Mucosa of rectum (tissue), 2 donors: ENCODE data around the gene GASK1A.

Experiments used
- H3K27ac ChIP-seq, 2 donors: one replicate each; pipeline ENCODE4 v1.7.0; 2013; ENCODE audit warnings: inconsistent platforms in 2 of 2, low read depth in 2 of 2, low read length in 2 of 2
- H3K27me3 ChIP-seq, 2 donors: one replicate each; pipeline ENCODE4 v1.7.0; 2013; ENCODE audit warnings: low read length in 2 of 2; ENCODE audit not compliant: control insufficient read depth in 2 of 2, insufficient read depth in 2 of 2
- H3K36me3 ChIP-seq, 2 donors: one replicate each; pipeline ENCODE4 v1.7.0; 2013; ENCODE audit warnings: low read length in 2 of 2; ENCODE audit not compliant: control insufficient read depth in 2 of 2, insufficient read depth in 2 of 2
- H3K4me1 ChIP-seq, 2 donors: one replicate each; pipeline ENCODE4 v1.7.0; 2013; ENCODE audit warnings: low read length in 2 of 2, mild to moderate bottlenecking in 1 of 2; ENCODE audit not compliant: control insufficient read depth in 2 of 2, insufficient read depth in 2 of 2
- H3K4me3 ChIP-seq, 2 donors: one replicate each; pipeline ENCODE4 v1.7.0; 2013; ENCODE audit warnings: low read length in 2 of 2
- H3K9ac ChIP-seq, 2 donors: one replicate each; pipeline ENCODE4 v1.7.0; 2013; ENCODE audit warnings: low read length in 2 of 2, low read depth in 1 of 2, mild to moderate bottlenecking in 1 of 2
- H3K9me3 ChIP-seq, 2 donors: one replicate each; pipeline ENCODE4 v1.7.0; 2013; ENCODE audit warnings: low read length in 2 of 2; ENCODE audit not compliant: control insufficient read depth in 2 of 2
- donor health status: healthy.
- donor health status: Normal muscosa, but diverticular disease.

The GASK1A gene

DNA sequence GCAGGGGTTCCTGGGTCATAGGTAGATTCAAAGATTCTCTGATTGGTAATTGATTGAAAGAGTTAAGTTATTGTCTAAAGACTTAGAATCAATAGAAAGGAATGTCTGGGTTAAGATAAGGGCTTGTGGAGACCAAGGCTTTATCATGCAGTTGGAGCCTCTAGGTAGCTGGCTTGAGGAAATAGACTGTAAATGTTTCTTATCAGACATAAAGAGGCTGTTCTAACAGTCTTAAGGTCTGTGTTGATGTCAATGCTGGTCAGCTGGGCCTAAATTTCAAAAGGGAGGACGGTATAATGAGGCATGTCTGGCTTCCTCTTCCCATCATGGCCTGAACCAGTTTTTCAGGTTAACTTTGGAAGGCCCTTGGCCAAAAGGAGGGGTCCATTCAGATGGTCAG, 48.9 kb downstream of the GASK1A start:
- no peaks in the 10 kb centered on the region for H3K9me3 ChIP-seq
- H3K4me1 ChIP-seq: peaks cover 0 to 4% of the 10 kb centered on the region in 2 donors
- no peaks in the 10 kb centered on the region for H3K36me3 ChIP-seq
- no peak overlapping the region for H3K4me3 ChIP-seq
- H3K27me3 ChIP-seq: no peaks in the 10 kb centered on the region
- no peak overlapping the region for H3K9ac ChIP-seq
- no peak overlapping the region for H3K27ac ChIP-seq

DNA sequence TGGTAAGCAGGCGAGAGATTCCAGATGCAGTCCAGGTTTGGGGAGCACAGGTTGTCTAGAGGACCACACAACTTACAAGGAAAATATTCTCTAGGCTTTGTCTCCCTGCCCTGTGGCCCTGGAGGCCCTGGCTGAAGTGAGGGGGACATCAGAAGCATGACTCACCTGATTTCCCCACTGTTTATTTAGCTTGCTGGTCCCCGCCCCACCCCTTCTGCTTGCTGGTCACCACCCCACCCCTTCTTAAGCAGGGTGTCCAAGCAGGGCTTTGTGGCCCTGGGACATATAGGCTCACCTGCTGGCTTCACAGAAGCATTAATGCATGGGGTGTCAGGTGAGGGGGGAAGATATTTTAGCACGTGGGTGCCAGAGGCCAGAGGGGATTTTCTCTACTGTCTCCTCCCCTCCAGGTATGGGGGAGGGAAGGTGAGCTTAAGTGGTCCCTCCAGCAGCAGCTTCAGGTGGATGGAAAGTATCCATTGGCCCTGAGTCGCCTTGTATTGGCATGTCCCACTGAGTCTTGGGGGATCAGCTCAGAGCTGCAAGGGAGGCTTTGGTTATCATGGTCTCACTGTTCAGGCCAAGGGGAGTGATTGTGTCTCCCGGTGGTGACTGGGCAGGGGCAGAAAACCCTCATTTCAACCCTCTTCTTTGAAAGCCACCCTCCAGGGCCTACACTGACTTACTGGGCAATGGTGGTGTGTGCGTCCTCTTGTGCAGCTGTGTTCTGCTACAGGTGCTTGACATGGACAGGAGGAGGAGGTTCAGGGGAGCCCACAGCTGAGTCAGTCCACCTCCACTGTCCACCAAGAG, 49.8 kb downstream of the GASK1A start:
- no peak overlapping the region for H3K4me3 ChIP-seq
- no peak overlapping the region for H3K9ac ChIP-seq
- peaks cover 0 to 4% of the 10 kb centered on the region in 2 donors for H3K4me1 ChIP-seq
- H3K9me3 ChIP-seq: no peaks in the 10 kb centered on the region
- H3K27me3 ChIP-seq: no peaks in the 10 kb centered on the region
- no peak overlapping the region for H3K27ac ChIP-seq
- no peaks in the 10 kb centered on the region for H3K36me3 ChIP-seq

DNA sequence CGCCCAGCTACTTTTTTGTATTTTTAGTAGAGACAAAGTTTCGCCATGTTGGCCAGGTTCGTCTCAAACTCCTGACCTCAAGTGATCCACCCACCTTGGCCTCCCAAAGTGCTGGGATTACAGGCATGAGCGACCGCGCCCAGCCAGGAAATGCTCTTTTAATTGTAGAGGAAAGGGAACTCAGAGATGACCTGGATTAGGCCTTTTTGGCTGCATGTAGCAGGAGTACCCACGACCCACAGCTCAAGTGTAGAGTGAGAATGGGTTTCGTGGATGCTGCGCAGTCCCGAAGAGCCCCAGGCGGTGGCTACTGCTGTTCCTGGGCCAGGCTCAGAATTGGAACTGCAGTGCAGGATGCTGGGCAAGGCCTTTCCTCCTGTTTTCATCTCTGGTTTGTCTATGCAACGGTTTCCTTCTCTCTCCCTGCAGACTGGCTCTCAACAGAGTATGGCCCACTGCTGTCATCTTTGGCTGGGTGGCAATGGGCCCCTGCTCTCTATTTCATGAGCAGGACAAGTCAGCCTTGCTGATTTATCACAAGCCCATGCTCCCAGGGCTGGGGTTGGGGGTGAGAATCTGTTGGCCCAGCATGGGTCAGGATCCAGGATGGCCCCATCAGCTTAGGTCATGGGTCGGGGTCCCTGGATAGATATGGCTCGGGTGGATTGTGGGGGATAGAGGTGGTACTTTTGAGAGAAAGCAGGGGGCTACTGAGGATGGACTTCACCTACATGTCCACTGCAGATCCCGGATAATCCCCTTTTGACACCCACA, 51.2 kb downstream of the GASK1A start:
- H3K9me3 ChIP-seq: no peaks in the 10 kb centered on the region
- no peaks in the 10 kb centered on the region for H3K36me3 ChIP-seq
- no peak overlapping the region for H3K9ac ChIP-seq
- H3K4me1 ChIP-seq: peaks cover 0 to 4% of the 10 kb centered on the region in 2 donors
- no peak overlapping the region for H3K4me3 ChIP-seq
- H3K27ac ChIP-seq: no peak overlapping the region
- H3K27me3 ChIP-seq: no peaks in the 10 kb centered on the region

DNA sequence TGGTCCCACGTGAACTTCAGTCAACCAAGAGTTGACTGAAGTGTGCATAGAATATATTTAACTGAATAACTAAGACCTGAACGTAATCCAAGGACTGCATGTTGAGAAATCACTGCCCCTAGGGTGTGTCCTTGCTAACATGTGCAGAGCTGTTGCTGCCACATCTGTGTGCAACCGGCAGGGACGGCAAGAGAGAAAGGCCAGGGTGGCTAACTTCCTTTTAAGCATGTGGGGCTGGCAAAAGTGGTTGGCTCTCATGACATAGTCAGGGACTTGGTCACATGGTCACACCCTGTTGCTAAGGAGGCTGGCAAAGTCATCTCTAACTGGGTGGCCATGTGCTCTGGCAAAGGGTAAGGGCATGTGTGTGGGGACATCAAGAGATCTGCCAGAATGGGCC, 52.4 kb downstream of the GASK1A start:
- H3K9me3 ChIP-seq: no peaks in the 10 kb centered on the region
- H3K27me3 ChIP-seq: no peaks in the 10 kb centered on the region
- H3K9ac ChIP-seq: no peak overlapping the region
- no peak overlapping the region for H3K27ac ChIP-seq
- H3K36me3 ChIP-seq: no peaks in the 10 kb centered on the region
- peaks cover 0 to 4% of the 10 kb centered on the region in 2 donors for H3K4me1 ChIP-seq
- H3K4me3 ChIP-seq: no peak overlapping the region

DNA sequence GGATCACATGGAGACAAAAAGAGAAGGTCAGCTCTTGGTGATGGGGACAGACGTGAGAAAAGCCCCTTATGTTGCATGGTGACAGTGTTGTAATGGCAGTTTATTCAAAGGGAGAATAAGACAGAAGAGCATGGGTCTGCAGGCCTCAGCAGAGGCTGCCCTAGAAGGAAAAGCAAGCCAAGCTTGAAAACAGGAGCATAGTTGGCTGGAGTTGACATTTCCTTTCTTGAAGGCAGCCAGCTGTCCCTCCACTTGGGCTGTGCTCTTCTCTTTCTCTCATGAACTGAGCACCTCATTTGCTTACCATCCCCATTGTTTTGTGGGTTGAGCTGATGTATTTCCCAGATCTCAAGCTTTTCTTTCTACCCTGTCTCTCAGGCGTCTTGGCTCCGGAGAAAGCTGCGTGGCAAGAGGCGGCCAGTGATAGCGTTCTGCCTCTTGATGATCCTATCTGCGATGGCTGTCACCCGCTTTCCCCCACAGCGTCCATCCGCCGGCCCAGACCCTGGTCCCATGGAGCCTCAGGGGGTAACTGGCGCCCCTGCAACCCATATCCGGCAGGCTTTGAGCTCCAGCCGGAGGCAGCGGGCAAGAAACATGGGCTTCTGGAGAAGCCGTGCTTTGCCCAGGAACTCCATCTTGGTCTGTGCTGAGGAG, 52.9 kb downstream of the GASK1A start:
- no peak overlapping the region for H3K4me3 ChIP-seq
- H3K36me3 ChIP-seq: no peaks in the 10 kb centered on the region
- peaks cover 0 to 4% of the 10 kb centered on the region in 2 donors for H3K4me1 ChIP-seq
- no peaks in the 10 kb centered on the region for H3K27me3 ChIP-seq
- no peaks in the 10 kb centered on the region for H3K9me3 ChIP-seq
- H3K27ac ChIP-seq: no peak overlapping the region
- H3K9ac ChIP-seq: no peak overlapping the region

DNA sequence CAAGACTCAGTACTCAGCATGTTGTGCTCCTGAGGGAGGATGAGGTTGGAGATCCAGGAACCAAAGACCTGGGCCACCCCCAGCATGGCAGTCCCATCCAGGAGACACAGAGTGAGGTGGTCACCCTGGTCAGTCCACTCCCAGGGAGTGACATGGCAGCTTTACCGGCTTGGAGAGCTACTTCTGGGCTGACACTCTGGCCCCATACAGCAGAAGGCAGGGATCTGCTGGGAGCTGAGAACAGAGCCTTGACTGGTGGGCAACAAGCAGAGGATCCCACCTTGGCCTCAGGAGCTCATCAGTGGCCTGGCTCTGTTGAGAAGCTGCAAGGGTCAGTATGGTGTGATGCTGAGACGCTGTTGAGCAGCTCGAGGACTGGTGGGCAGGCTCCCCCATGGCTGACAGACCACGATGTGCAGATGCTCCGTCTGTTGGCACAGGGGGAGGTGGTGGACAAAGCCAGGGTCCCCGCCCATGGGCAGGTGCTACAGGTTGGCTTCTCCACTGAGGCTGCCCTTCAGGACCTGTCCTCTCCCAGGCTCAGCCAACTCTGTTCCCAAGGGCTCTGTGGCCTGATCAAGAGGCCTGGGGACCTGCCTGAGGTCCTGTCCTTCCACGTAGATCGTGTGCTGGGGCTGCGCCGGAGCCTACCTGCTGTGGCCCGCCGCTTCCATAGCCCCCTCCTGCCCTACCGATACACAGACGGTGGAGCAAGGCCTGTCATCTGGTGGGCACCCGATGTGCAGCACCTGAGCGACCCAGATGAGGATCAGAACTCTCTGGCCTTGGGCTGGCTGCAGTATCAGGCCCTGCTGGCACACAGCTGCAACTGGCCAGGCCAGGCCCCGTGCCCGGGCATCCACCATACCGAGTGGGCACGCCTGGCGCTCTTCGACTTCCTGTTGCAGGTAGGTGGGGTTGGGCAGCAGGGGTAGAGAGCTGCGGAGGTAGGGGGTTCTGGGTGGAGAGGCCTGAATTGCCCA, 53.8 kb downstream of the GASK1A start:
- H3K4me3 ChIP-seq: no peak overlapping the region
- no peaks in the 10 kb centered on the region for H3K36me3 ChIP-seq
- no peak overlapping the region for H3K9ac ChIP-seq
- H3K27ac ChIP-seq: no peak overlapping the region
- peaks cover 0 to 4% of the 10 kb centered on the region in 2 donors for H3K4me1 ChIP-seq
- no peaks in the 10 kb centered on the region for H3K9me3 ChIP-seq
- no peaks in the 10 kb centered on the region for H3K27me3 ChIP-seq

DNA sequence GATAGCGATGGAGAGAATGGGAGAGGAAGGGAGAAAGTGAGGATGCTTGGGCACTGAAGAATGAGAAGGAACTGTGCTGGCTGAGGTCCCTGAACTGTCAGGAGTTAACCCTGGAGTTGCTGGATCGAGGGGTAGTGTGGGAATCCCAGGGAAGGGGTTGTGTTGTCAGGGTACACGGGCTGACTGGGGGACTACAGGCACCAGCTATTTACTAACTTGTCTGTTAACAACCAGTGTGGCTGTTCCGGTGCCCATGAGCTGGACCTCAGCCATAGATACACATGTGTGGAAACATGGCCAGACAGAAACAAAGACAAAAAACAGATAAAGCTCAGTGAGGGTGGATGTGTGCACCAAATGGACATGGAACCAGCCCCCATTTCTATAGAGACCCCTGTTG, 55.1 kb downstream of the GASK1A start:
- H3K36me3 ChIP-seq: no peaks in the 10 kb centered on the region
- no peak overlapping the region for H3K4me3 ChIP-seq
- no peaks in the 10 kb centered on the region for H3K9me3 ChIP-seq
- H3K4me1 ChIP-seq: peaks cover 0 to 4% of the 10 kb centered on the region in 2 donors
- no peak overlapping the region for H3K9ac ChIP-seq
- no peak overlapping the region for H3K27ac ChIP-seq
- no peaks in the 10 kb centered on the region for H3K27me3 ChIP-seq

DNA sequence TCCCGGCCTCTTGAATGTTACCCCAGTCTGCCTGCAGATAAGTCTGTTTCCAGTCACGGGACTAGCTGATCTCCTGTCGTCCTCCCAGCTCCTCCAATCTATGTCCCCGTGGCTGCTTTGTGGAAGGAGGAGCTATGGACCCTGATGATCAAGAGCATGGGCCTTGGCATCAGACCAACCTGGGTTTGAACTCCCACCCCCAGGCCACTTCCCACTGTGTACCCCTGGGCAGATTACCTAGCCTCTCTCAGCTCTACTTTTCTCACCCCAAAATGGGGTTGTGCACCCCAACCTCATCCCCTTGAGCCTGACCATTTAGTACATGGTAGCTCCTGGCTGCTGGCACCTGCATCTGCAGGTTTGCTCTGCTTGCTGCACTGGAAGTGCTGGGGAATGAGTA, 55.8 kb downstream of the GASK1A start:
- H3K9ac ChIP-seq: no peak overlapping the region
- no peaks in the 10 kb centered on the region for H3K36me3 ChIP-seq
- H3K4me1 ChIP-seq: peaks cover 0 to 4% of the 10 kb centered on the region in 2 donors
- H3K27me3 ChIP-seq: no peaks in the 10 kb centered on the region
- no peaks in the 10 kb centered on the region for H3K9me3 ChIP-seq
- H3K27ac ChIP-seq: no peak overlapping the region
- H3K4me3 ChIP-seq: no peak overlapping the region

DNA sequence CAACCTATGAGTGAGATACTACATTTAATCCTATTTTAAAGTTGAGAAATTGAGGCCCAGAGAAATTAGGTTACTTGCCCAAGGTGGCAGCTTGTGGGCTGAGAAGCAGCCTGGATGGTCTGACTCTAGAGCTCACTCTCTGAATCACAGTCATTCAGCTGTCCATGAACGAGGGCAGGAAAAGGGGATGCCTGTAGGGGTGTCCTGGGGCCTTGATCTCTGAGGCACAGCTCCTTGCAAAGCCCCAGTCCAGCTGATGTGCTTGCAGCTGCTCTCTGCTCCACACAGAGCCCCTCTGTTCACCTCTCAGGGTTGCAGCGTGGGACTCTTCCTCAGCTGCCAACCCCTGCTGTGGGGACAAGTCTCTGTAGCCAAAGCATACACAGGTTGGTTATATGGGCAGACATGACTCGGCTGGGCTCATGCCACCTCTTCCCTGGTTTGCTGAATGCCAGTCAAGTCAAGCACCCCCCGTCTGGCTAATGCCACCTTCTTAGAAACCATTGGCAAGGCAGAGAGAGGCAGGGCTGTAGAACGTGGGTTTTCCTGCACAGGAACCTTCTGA, 56.8 kb downstream of the GASK1A start:
- Histone ChIP-seq H3K27ac (no peak overlapping the region), H3K9ac (no peak overlapping the region), H3K27me3 (no peaks in the 10 kb centered on the region), H3K36me3 (no peaks in the 10 kb centered on the region), H3K4me3 (no peak overlapping the region), H3K4me1 (peaks cover 0 to 4% of the 10 kb centered on the region in 2 donors), H3K9me3 (no peaks in the 10 kb centered on the region)
